GM10266 (cell line): ENCODE measurements around the gene CCDC38.
A peak's percentile ranks its signal among the peaks of the same experiment; 100 is the strongest.

ENCODE experiments used
- DNase-seq: peaks from one replicate; pipeline ENCODE4 v3.0.0; 2012; ENCODE audit errors: extremely low spot score
- CTCF ChIP-seq: IDR thresholded peaks from 2 replicates; pipeline ENCODE4 v1.5.1; 2012; ENCODE audit warnings: mild to moderate bottlenecking, low read depth; ENCODE audit not compliant: control insufficient read depth, insufficient read depth; ENCODE audit errors: missing control alignments

Gene CCDC38

GRCh38 chr12:95836185-95836609 lies 106.2 kb downstream of the CCDC38 start:
- TF ChIP-seq CTCF: no peak
- DNase-seq: no peak

- DNase-seq: no peak
These were observed 107.8 kb downstream of the CCDC38 start for GRCh38 chr12:95834572-95834971.

GRCh38 chr12:95830335-95831089 lies 111.9 kb downstream of the CCDC38 start:
- TF ChIP-seq CTCF: no peak
- DNase-seq: no peak

More at GRCh38 chr12:95834572-95834971, 107.8 kb downstream of the CCDC38 start:
- TF ChIP-seq CTCF: no peak

GRCh38 chr12:95829395-95829794 lies 113.0 kb downstream of the CCDC38 start:
- no peak for DNase-seq
- no peak for TF ChIP-seq CTCF

- TF ChIP-seq CTCF: peak; percentile 18
- no peak for DNase-seq
These were observed 122.2 kb downstream of the CCDC38 start for GRCh38 chr12:95820096-95820703.
